Astrocyte of the spinal cord (primary cell): ENCODE measurements around the gene SPDYC.

Experiments
- DNase-seq: peaks from one replicate; pipeline ENCODE4 v3.0.0; 2011; ENCODE audit warnings: low read depth, low spot score
- H3K4me3 ChIP-seq: 2 replicates; pipeline ENCODE4 v1.5.1; 2011; ENCODE audit warnings: low read depth, mild to moderate bottlenecking, low read length, moderate library complexity
- in situ Hi-C: cut with HindIII; loops from 2 replicates; pipeline ENCODE4 v1.10.0; 2017; ENCODE audit warnings: low sequenced_read_pairs
- TF ChIP-seq, protein P1 (sequence below): IDR thresholded peaks from 2 replicates; pipeline ENCODE4 v1.5.1; 2012; ENCODE audit warnings: low read depth, mild to moderate bottlenecking, low read length, inconsistent platforms

SPDYC gene

GRCh38 chr11:65183201-65183891 is 13.3 kb downstream of the SPDYC start:
- in situ Hi-C loops = no loop called here
- no peak for DNase-seq
- TF ChIP-seq, protein P1, sequence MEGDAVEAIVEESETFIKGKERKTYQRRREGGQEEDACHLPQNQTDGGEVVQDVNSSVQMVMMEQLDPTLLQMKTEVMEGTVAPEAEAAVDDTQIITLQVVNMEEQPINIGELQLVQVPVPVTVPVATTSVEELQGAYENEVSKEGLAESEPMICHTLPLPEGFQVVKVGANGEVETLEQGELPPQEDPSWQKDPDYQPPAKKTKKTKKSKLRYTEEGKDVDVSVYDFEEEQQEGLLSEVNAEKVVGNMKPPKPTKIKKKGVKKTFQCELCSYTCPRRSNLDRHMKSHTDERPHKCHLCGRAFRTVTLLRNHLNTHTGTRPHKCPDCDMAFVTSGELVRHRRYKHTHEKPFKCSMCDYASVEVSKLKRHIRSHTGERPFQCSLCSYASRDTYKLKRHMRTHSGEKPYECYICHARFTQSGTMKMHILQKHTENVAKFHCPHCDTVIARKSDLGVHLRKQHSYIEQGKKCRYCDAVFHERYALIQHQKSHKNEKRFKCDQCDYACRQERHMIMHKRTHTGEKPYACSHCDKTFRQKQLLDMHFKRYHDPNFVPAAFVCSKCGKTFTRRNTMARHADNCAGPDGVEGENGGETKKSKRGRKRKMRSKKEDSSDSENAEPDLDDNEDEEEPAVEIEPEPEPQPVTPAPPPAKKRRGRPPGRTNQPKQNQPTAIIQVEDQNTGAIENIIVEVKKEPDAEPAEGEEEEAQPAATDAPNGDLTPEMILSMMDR = no peak
- H3K4me3 ChIP-seq = no peak overlapping the region

DNA sequence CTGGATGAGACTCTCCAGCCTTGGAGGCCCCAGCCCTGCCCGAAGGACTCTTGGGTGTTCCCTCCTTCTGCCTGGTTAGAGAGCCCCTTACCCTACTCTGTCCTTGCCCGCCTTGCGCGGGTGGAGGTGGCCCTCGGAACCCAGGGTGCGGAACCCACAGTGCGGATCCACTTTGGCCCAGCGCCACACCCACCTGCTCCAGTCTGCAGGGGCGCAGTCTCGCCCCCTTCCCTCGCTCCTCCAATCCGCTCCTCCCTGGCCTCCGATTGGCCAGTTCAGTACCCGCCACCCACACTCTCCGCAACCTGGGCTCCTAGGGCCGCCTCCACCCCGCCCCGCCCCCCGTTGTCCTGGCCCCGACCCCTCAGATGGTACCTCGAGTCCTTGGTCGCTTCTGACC is 14.1 kb downstream of the SPDYC start:
- no peak for DNase-seq
- no peak overlapping the region for H3K4me3 ChIP-seq
- in situ Hi-C loops = no loop called here
- TF ChIP-seq, protein P1 = no peak

- no peak for DNase-seq
- H3K4me3 ChIP-seq = no peak overlapping the region
- in situ Hi-C loops = no loop called here
- TF ChIP-seq, protein P1 = no peak
These were observed 15.1 kb downstream of the SPDYC start for GRCh38 chr11:65185171-65185570.

GRCh38 chr11:65185869-65186341 is 15.9 kb downstream of the SPDYC start:
- TF ChIP-seq, protein P1 = peak; percentile 17
- H3K4me3 ChIP-seq = no peak overlapping the region

GRCh38 chr11:65186701-65187100 is 16.7 kb downstream of the SPDYC start:
- in situ Hi-C loops = no loop called here
- H3K4me3 ChIP-seq = no peak overlapping the region
- DNase-seq = no peak
- TF ChIP-seq, protein P1 = no peak

More at GRCh38 chr11:65185869-65186341, 15.9 kb downstream of the SPDYC start:
- in situ Hi-C loops = no loop called here
- DNase-seq = no peak

DNA sequence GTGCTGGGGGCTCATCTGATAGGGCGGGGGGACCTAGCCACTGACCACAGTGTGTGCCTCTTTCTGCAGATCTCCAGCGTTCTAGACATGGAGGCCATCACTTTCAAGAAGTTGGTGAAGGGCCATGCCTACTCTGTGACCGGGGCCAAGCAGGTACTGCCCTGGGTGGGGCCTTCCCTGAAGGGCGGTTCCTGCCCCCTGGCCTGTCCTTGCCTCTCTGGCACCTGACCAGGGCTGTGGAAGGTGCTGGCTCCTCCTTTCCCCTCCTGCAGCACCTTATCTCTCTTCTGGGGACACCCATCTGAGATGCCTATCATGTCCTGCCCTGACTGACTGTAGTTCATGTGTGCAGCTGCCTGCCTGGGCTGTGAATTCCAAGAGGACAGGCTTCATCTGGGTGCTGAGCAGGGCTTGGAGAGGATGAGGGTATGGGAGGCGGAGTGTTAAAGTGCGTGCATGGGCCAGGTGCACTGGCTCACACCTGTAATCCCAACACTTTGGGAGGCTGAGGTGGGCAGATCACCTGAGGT is 17.2 kb downstream of the SPDYC start:
- no peak for DNase-seq
- in situ Hi-C loops = no loop called here
- H3K4me3 ChIP-seq = no peak overlapping the region
- TF ChIP-seq, protein P1 = no peak
